SJSA1 (cell line): ENCODE measurements around the gene NFYC. TPM values are rescaled to one million over a fixed set of nuclear protein-coding genes. Genes with fewer than 3 reads are reported as not detected.
A peak's percentile ranks its signal among the peaks of the same experiment; 100 is the strongest.

Source experiments
- DNase-seq, 2 experiments: peaks; one replicate each; pipeline ENCODE4 v3.0.0-alpha.2; 2015 to 2020; ENCODE audit warnings: low spot score in 2 of 2, low read depth in 1 of 2
- H3K27ac ChIP-seq: fragments of 250-450 bp; sonication (Bioruptor Pico); 2 replicates; pipeline ENCODE4 v1.5.1; 2020; ENCODE audit warnings: mild to moderate bottlenecking, moderate library complexity
- H3K27me3 ChIP-seq: fragments of 250-450 bp; sonication (Bioruptor Pico); replicated peaks from 2 replicates; pipeline ENCODE4 v1.5.1; 2020; ENCODE audit warnings: mild to moderate bottlenecking, moderate library complexity
- H3K36me3 ChIP-seq: fragments of 250-450 bp; sonication (Bioruptor Pico); 2 replicates; pipeline ENCODE4 v1.5.1; 2020; ENCODE audit warnings: mild to moderate bottlenecking
- H3K4me1 ChIP-seq: fragments of 250-450 bp; sonication (Bioruptor Pico); replicated peaks from 2 replicates; pipeline ENCODE4 v1.6.1; 2021; ENCODE audit warnings: mild to moderate bottlenecking
- H3K4me3 ChIP-seq: fragments of 250-450 bp; sonication (Bioruptor Pico); 2 replicates; pipeline ENCODE4 v1.5.1; 2020; ENCODE audit warnings: mild to moderate bottlenecking
- H3K9me3 ChIP-seq: fragments of 250-450 bp; sonication (Bioruptor Pico); replicated peaks from 2 replicates; pipeline ENCODE4 v1.5.1; 2020; ENCODE audit warnings: mild to moderate bottlenecking
- total RNA-seq: library from RNA; depleted of rRNA; stranded (reverse); fragments of >200 nt; shearing (Covaris generic); gene quantifications from 2 replicates; pipeline ENCODE4 v1.2.3, GENCODE V29; 2014

NFYC gene
- total RNA-seq, 1 experiment from 2014 or later = 32.5 TPM

DNA sequence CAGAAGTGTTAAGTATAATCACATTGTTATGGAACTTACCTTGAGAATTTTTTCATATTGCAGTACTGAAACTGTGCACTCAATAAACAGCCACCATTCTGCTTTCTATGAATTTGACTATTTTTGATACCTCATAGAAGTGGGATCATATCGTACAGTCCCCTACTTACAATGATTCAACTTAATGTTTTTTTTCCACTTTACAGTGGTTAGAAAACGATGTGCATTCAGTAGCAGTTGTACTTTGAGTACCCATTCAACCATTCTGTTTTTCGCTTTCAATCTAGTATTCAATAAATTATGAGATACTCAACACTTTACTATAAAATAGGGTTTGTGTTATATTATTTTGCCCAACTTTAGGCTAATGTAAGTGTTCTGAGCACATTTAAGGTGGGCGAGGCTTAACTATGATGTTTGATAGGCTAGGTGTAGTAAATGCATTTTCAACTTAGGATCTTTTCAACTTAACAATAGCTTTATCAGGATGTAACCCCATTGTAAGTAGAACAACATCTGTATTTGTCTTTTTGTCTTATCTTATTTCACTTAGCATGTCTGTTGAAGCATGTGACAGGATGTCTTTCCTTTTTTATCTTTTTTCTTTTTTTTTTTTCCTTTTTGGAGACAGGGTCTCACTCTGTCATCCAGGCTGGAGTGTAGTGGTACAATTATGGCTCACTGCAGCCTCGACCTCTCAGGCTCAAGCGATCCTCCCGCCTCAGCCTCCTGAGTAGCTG, 49.7 kb downstream of the NFYC start:
- H3K36me3 ChIP-seq = peaks cover 27% of the 10 kb centered on the region
- peaks cover 17% of the 10 kb centered on the region for H3K4me1 ChIP-seq
- no peak overlapping the region for H3K27ac ChIP-seq
- no peak overlapping the region for H3K4me3 ChIP-seq
- H3K9me3 ChIP-seq = no peaks in the 10 kb centered on the region
- DNase-seq = no peak
- no peaks in the 10 kb centered on the region for H3K27me3 ChIP-seq

DNA sequence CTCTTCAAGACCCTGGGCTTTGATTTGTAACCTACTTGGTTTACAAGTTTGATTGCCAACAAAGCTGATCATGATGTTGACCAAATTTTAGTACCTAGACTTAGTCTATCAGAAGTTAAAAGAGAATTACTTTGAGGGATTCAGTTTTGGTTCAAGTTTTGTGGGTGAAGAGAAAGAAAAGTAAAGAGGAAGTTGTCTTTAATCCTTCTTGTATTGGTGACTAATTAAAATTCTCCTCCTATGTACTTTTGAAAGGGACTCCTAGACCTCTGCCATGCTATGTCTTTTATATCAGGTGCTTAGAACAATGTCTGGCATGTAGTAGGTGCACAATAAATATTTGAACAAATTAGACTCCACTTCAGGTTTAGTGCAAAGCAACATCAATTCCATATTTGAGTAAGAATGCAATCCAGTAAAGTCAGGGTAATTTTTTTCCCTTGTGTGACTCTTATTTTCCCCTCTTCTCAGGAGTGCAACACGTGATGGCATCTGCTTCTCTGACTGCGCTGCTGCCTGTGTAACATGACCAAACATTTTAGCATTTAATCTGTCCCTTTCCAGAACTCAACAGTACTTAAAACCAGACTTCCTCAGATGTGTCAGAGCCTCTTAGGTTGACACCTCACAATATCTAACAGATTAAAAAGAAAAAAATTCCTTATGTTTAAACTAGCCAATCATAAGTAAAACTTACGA, 51.0 kb downstream of the NFYC start:
- DNase-seq = no peak
- Histone ChIP-seq H3K4me3 (no peak overlapping the region), H3K36me3 (peaks cover 27% of the 10 kb centered on the region), H3K4me1 (peaks cover 17% of the 10 kb centered on the region), H3K27ac (no peak overlapping the region), H3K27me3 (no peaks in the 10 kb centered on the region), H3K9me3 (no peaks in the 10 kb centered on the region)

DNA sequence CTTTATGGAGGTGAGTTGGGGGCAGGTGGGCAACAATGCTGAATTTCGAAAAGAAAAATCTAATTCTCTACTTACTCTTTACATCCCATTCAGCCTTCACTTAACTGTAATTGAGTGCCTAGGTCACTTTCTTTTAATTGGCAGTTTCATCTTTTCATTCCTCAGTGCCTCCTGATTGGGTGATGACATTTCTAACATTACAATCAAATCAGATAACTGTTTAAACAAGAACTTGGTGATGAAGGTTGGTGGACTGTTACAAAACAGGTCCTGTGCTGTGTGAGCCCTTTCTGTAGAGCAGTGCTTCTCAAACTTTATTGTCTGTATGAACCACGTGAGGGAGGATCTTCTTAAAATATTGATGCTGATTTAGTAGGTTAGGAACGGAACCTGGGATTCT, 51.9 kb downstream of the NFYC start:
- Histone ChIP-seq H3K36me3 (peaks cover 34% of the 10 kb centered on the region), H3K27me3 (no peaks in the 10 kb centered on the region), H3K9me3 (no peaks in the 10 kb centered on the region), H3K4me1 (peaks cover 17% of the 10 kb centered on the region), H3K4me3 (no peak overlapping the region), H3K27ac (no peak overlapping the region)
- DNase-seq = no peak

DNA sequence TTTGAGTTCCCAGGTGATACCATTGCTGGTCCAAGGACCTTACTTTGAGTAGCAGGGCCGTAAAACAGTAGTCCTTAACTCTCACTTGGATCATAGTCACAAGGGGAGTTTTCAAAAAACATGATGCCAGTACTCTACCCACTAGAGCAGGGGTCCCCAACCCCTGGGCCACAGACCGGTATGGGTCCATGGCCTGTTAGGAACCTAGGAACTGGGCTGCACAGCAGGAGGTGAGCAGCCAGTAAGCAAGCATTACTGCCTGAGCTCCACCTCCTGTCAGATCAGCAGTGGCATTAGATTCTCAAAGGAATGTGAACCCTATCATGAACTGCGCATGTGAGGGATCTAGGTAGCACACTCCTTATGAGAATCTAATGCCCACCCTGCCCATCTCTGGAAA, 52.4 kb downstream of the NFYC start:
- Histone ChIP-seq H3K9me3 (no peaks in the 10 kb centered on the region), H3K4me3 (no peak overlapping the region), H3K27me3 (no peaks in the 10 kb centered on the region), H3K27ac (no peak overlapping the region), H3K36me3 (peaks cover 35% of the 10 kb centered on the region), H3K4me1 (peaks cover 21% of the 10 kb centered on the region)
- no peak for DNase-seq

DNA sequence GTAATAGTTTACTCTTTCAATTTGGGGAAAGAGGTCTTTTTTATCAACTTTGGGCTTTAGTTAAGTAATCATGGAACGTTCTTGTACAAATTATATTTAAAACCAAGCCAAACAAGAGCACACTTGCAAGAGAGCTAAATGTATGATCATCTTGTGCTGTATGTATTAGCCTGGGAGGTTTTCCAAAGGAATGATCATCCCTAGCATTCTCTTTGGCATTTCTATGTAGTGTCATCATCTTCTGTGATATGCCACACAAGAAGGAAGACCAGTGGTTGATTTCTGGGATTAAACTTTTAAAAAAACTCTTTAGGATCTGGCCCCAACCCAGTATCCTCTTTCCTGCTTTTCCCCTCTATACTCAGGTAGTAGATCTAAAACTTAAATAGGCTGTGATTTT, 53.7 kb downstream of the NFYC start:
- H3K4me3 ChIP-seq = no peak overlapping the region
- H3K4me1 ChIP-seq = peaks cover 35% of the 10 kb centered on the region
- peak in 1 of 2 experiments; percentile 39 for DNase-seq
- no peaks in the 10 kb centered on the region for H3K9me3 ChIP-seq
- no peaks in the 10 kb centered on the region for H3K27me3 ChIP-seq
- H3K36me3 ChIP-seq = peaks cover 30% of the 10 kb centered on the region
- H3K27ac ChIP-seq = peak overlapping the region; percentile 37

DNA sequence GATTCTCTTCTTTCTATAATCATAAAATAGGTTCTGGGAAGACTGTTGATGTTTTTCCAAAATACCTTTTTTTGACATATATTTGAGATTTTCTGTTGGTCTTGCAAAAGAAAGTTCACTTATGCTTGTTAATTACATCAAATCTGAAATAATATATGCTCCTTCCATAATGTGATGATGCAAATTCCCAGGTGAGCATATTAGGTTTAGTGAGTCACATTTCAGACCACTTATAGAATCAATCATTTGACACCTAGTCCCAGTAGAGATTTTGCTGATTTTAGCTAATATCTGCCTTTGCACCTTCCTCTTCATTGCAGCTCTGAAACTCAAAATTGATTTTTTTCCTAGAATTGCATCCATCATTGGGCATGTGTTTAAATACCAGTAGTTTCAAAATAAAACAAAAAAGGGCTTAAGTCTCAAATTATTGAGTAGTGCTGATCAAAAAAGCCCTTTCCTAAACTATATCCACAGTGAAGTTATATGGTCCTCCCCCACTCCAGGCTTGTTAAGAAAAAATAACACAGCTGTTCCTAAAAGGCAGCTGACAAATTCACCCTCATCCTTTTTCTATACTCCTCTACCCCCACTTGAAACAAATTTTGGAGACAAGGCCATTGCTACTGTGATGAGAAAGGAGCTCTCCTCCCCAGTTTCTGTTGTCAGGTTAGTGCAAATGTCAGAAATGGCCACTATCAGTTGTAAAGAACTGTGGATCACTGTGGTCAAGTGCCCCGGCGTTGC, 55.0 kb downstream of the NFYC start:
- H3K27me3 ChIP-seq = no peaks in the 10 kb centered on the region
- H3K4me1 ChIP-seq = peaks cover 47% of the 10 kb centered on the region
- H3K27ac ChIP-seq = no peak overlapping the region
- DNase-seq = no peak
- peaks cover 30% of the 10 kb centered on the region for H3K36me3 ChIP-seq
- H3K4me3 ChIP-seq = no peak overlapping the region
- no peaks in the 10 kb centered on the region for H3K9me3 ChIP-seq

DNA sequence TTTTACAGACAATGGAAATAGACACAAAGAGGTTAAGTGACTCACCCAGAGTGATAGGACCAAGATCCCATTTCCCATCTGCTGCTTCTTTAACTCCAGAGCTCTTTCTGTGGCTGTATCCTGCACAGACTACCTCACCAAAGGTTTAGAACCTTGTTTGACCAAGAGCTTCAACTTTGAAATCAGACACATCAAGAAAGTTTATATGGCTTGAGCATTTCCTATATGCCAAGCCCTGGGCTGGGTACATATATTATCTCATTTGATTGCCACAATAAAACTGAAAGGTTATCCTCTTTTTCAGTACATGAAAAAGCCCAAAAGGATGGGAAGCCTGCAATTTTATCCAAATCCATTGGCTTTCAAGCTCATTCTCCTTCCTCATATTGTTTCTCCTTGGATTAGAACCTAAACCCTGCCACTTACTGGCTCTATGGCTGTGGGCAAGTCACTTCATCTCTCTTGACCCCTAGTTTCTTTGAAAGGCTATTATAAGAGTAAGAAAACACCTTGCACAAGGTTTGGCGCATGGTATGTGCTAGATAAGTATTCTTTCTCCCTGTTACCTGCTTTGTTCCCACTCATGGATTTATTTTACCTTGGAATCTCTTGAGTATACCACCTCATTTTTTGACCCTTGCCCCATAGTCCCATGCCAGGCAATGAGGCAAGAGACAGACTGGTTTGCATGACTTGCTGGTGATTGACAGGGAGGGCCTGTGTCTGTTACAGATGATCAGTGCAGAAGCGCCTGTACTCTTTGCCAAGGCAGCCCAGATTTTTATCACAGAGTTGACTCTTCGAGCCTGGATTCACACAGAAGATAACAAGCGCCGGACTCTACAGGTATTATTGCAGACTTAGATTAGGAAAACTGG, 57.6 kb downstream of the NFYC start:
- peaks cover 50% of the 10 kb centered on the region for H3K4me1 ChIP-seq
- H3K36me3 ChIP-seq = peaks cover 40% of the 10 kb centered on the region
- H3K27ac ChIP-seq = peak overlapping the region; percentile 66
- H3K27me3 ChIP-seq = no peaks in the 10 kb centered on the region
- H3K4me3 ChIP-seq = no peak overlapping the region
- DNase-seq = no peak
- no peaks in the 10 kb centered on the region for H3K9me3 ChIP-seq

DNA sequence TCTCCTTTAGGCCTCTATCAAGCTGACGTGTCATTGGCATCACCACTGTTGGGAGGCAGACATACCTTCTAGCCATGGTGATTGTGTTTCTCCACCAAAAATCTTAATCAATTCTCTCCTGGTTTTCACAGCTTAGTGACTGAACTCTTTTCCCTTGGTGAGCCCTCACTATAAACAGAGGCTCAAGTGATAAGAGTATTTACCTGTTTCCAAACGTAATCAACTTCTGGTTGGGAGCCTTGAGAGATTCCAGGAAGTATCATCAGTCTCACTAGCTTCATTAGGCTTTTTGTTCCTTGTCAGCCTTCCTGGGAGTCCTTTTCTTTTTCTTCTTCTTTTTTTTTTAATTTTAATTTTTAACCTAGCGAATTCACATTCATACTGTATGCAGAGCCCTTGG, 58.3 kb downstream of the NFYC start:
- no peak overlapping the region for H3K4me3 ChIP-seq
- no peaks in the 10 kb centered on the region for H3K9me3 ChIP-seq
- peaks cover 44% of the 10 kb centered on the region for H3K4me1 ChIP-seq
- H3K36me3 ChIP-seq = peaks cover 47% of the 10 kb centered on the region
- H3K27ac ChIP-seq = peak overlapping the region; percentile 66
- DNase-seq = no peak
- H3K27me3 ChIP-seq = no peaks in the 10 kb centered on the region

DNA sequence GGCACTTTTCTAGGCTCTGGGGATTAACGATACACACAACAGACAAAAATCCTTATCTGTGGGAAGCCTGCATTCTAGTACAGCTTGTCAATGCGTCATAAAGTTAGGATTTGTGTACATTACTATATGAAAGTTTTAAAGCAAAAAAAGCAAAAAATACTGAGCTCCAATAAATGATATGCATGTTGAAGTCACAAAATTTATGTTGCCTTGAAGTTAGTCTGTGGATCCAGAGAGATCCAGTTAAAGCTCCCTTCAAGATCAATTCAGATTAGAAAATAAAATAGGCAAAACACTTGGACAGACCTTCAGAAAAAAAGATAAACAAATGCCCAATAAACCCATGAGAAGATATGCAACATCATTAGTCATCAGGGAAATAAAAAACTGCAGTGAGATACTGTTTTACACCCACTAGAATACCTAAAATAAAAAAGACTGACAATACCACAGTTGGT, 59.0 kb downstream of the NFYC start:
- Histone ChIP-seq H3K27me3 (no peaks in the 10 kb centered on the region), H3K4me1 (peaks cover 38% of the 10 kb centered on the region), H3K4me3 (no peak overlapping the region), H3K9me3 (no peaks in the 10 kb centered on the region), H3K27ac (peak overlapping the region; percentile 66), H3K36me3 (peaks cover 49% of the 10 kb centered on the region)
- peak in 1 of 2 experiments; percentile 79 for DNase-seq

DNA sequence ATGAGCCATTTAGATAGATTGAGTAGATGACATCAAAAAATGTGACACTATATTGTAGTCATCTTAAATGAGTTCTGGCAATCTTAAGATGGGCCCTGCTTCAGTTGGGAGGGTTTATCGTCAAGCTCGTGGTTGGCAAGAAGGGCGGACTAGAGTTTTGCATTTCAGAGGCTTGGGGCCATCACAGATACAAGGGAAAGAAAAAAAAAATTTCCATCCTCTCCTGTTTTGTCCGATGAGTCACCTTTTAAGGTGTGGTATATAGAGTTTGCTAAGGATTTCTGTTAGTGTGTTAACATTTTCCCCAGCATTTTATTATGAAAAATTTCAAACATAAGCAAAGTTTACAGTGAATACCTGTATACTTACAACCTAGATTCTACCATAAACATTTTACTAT, 60.3 kb downstream of the NFYC start:
- H3K27me3 ChIP-seq = no peaks in the 10 kb centered on the region
- H3K4me3 ChIP-seq = no peak overlapping the region
- peaks cover 63% of the 10 kb centered on the region for H3K36me3 ChIP-seq
- no peak for DNase-seq
- no peaks in the 10 kb centered on the region for H3K9me3 ChIP-seq
- H3K27ac ChIP-seq = no peak overlapping the region
- peaks cover 33% of the 10 kb centered on the region for H3K4me1 ChIP-seq

DNA sequence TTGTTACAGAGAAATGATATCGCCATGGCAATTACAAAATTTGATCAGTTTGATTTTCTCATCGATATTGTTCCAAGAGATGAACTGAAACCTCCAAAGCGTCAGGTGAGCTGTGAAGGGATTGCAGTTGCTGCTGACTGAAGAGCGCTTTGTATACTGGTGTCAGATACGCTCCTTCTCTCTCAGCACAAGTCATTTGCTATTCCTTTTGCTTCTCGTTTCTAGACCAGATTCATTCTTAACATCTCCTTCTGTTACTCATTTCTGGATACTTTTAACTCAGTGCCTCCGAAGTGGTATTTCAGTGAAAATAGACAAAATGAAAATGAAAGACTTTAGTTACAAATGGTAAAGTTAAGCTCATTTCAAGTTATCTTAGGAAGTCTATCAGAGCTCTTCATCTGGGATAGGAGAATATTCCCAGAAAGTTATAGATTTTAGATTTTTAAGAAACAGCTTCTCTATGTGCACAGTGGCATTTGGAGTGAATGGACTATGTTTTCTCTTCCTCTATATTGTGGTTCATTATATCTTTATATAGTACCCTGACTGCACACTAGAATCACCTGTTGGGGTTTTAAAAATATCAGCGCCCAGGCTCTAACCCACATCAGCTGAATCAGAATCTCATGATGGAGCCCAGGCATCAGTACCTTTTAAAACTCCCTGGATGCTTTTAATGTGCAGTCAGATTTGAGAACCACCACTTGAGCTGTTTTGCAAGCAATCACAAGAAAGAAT, 61.8 kb downstream of the NFYC start:
- peaks cover 33% of the 10 kb centered on the region for H3K4me1 ChIP-seq
- no peaks in the 10 kb centered on the region for H3K27me3 ChIP-seq
- no peak for DNase-seq
- no peak overlapping the region for H3K4me3 ChIP-seq
- H3K36me3 ChIP-seq = peaks cover 70% of the 10 kb centered on the region
- H3K9me3 ChIP-seq = no peaks in the 10 kb centered on the region
- H3K27ac ChIP-seq = no peak overlapping the region

DNA sequence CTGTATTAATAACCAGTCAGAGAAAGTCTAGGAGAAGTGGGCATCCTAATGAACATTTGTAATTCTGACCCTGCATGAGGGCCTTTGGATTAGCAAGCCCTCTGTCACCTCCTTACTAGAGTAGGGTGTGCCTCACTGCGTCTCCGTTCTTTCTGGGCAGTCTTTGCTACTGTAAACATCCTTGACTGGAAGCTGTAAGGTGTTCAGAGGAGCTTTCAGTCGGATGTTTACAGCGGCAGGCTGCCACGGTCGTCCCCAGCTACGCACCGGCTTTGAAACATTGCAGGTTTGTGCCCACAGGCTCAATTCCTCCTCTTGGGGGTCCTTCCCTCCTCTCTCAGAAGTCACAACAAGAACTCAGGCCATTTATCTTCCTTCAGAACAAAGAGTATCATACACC, 62.7 kb downstream of the NFYC start:
- Histone ChIP-seq H3K4me1 (peaks cover 25% of the 10 kb centered on the region), H3K9me3 (no peaks in the 10 kb centered on the region), H3K36me3 (peaks cover 70% of the 10 kb centered on the region), H3K27me3 (no peaks in the 10 kb centered on the region), H3K4me3 (no peak overlapping the region), H3K27ac (no peak overlapping the region)
- no peak for DNase-seq

DNA sequence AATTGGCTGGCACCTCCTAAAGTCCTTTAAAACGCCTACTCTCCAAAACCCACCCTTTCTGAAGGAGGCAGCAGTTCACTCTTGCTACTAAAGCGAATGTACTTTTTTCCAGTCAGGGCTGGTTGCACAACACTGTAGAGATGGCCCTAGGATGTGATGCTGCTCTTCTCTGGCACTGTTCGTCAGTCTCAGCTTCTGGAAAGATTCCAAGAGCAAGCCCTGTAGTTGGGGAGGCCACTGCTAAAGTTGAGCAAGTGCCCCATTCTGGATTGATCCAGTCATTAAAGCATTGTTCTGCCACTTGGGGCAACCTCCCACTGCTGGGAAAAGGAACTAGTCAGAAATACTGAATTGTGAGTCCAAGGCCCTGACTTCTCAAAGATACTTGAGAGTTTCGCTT, 63.6 kb downstream of the NFYC start:
- no peak for DNase-seq
- Histone ChIP-seq H3K36me3 (peaks cover 72% of the 10 kb centered on the region), H3K27me3 (no peaks in the 10 kb centered on the region), H3K4me3 (no peak overlapping the region), H3K9me3 (no peaks in the 10 kb centered on the region), H3K4me1 (peaks cover 17% of the 10 kb centered on the region), H3K27ac (no peak overlapping the region)
